Panc1 (cell line): ENCODE measurements around the gene RP9. TPM values are rescaled to one million over a fixed set of nuclear protein-coding genes. Genes with fewer than 3 reads are reported as not detected.

Experiments
- ATAC-seq: fragments of 200-7000 bp; cut with Tn5 transposase; 2 replicates; pipeline ENCODE4 v1.9.1; 2020; ENCODE audit warnings: mild to moderate bottlenecking, moderate library complexity
- BruUV-seq: library from RNA; stranded (reverse); fragments of 400-500 nt; replicated peaks from 2 replicates; lab custom pipeline; 2021; lab: Mats Ljungman, UMichigan
- CTCF ChIA-PET: fragments of 300-600 bp; sonication (Branson Sonifier 250); formaldehyde crosslinking; loops from one replicate; lab custom pipeline; 2022; ENCODE audit warnings: antibody characterized with exemption; lab: Charles Lee
- POLR2A ChIA-PET: fragments of 300-600 bp; sonication (Branson Sonifier 250); formaldehyde crosslinking; loops from one replicate; lab custom pipeline; 2022; ENCODE audit warnings: antibody characterized with exemption; lab: Charles Lee
- DNase-seq: peaks from one replicate; pipeline ENCODE4 v3.0.0-alpha.2; 2010; ENCODE audit warnings: low read depth, low spot score
- H3K27ac ChIP-seq: 2 replicates; pipeline ENCODE4 v1.5.1; 2011; ENCODE audit warnings: mild to moderate bottlenecking, low read length, inconsistent platforms
- H3K27me3 ChIP-seq: fragments of 200-500 bp; sonication (Bioruptor generic); 2 replicates; pipeline ENCODE4 v1.6.0; 2014; ENCODE audit warnings: low read length, inconsistent platforms; ENCODE audit not compliant: control insufficient read depth, insufficient read depth
- H3K36me3 ChIP-seq: fragments of 200-500 bp; sonication (Bioruptor generic); 2 replicates; pipeline ENCODE4 v1.5.1; 2014; ENCODE audit warnings: inconsistent platforms, mild to moderate bottlenecking, low read length, moderate library complexity; ENCODE audit not compliant: control insufficient read depth, insufficient read depth
- H3K4me1 ChIP-seq: 2 replicates; pipeline ENCODE4 v1.5.1; 2011; ENCODE audit warnings: inconsistent platforms, mild to moderate bottlenecking, low read length, moderate library complexity; ENCODE audit not compliant: control insufficient read depth, insufficient read depth
- H3K4me3 ChIP-seq, 2 experiments: 2 replicates each; pipeline ENCODE4 v1.5.1; 2011 to 2012; ENCODE audit warnings: low read depth in 2 of 2, low read length in 2 of 2, mild to moderate bottlenecking in 2 of 2, inconsistent platforms in 1 of 2, moderate library complexity in 1 of 2
- H3K9me3 ChIP-seq: fragments of 200-500 bp; sonication (Bioruptor generic); 2 replicates; pipeline ENCODE4 v1.5.1; 2014; ENCODE audit warnings: low read depth, mild to moderate bottlenecking, inconsistent platforms, low read length, moderate library complexity; ENCODE audit not compliant: control insufficient read depth, insufficient read depth
- POLR2AphosphoS5 ChIP-seq: IDR thresholded peaks from 2 replicates; pipeline ENCODE4 v1.6.1; 2012; ENCODE audit warnings: mild to moderate bottlenecking, low read depth, low read length, moderate library complexity
- REST ChIP-seq, 2 experiments: IDR thresholded peaks; 2 replicates each; pipeline ENCODE4 v1.6.1; 2011 to 2012; ENCODE audit warnings: low read depth in 2 of 2, control low read depth in 1 of 2, low read length in 1 of 2, mild to moderate bottlenecking in 1 of 2, moderate library complexity in 1 of 2; ENCODE audit not compliant: insufficient read depth in 1 of 2
- SIN3A ChIP-seq: IDR thresholded peaks from 2 replicates; pipeline ENCODE4 v1.6.1; 2012; ENCODE audit warnings: low read depth, mild to moderate bottlenecking, low read length, moderate library complexity, borderline replicate concordance; ENCODE audit not compliant: insufficient read depth
- TCF7L2 ChIP-seq: IDR thresholded peaks from 2 replicates; pipeline ENCODE4 v1.6.1; 2011; ENCODE audit warnings: mild to moderate bottlenecking, low read depth, low read length, inconsistent platforms
- in situ Hi-C: cut with HindIII; loops from 2 replicates; pipeline ENCODE4 v1.10.0; 2016; ENCODE audit warnings: low sequenced_read_pairs, low pct_unique_long_range_greater_than_20kb
- intact Hi-C: fragments of 100-400 bp; cut with micrococcal nuclease; formaldehyde crosslinking; loops from one replicate; pipeline ENCODE4 v1.10.0; 2022; ENCODE audit not compliant: unreplicated experiment
- total RNA-seq: library from RNA; stranded (reverse); gene quantifications from one replicate; pipeline ENCODE4 v1.2.1, GENCODE V29; 2021; ENCODE audit not compliant: unreplicated experiment
- TF ChIP-seq, protein P1 (sequence below): fragments of 450-650 bp; IDR thresholded peaks from 2 replicates; pipeline ENCODE4 v1.5.1; 2017; ENCODE audit warnings: mild to moderate bottlenecking

RP9 gene
- total RNA-seq, 1 experiment from 2014 or later, result 22.1 TPM

DNA sequence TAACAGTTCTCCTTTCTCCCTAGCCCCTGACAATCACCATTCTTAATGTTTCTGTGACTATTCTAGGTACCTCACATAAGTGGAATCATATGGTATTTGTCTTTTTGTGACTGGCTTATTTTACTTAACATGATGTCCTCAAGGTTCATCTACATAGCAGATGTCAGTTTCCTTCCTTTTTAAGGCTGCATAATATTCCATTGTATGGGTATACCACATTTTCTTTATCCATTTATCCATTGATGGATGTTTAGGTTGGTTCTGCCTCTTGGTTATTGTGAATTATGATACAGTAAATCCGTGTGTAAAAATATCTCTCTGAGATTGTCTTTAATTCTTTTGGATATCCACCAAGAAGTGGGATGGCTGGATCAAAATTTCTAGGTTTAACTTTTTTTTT is 33.4 kb upstream of the RP9 start:
- in situ Hi-C loops (no loop called here), intact Hi-C loops (no loop called here)
- Histone ChIP-seq H3K36me3 (no peaks in the 10 kb centered on the region), H3K9me3 (no peaks in the 10 kb centered on the region), H3K4me1 (no peaks in the 10 kb centered on the region), H3K4me3 (no peak overlapping the region), H3K27me3 (no peaks in the 10 kb centered on the region), H3K27ac (no peak overlapping the region)
- POLR2A ChIA-PET, result no interaction called here
- no peak for DNase-seq
- BruUV-seq, result no TSS peak
- ATAC-seq, result no peak
- TF ChIP-seq REST (IDR thresholded peaks at IDR 0.05; ENCODE audit: insufficient read depth in 1 of 2, low read depth in 2 of 2, low read length in 1 of 2) (no peak), SIN3A (no peak), POLR2AphosphoS5 (no peak), TCF7L2 (no peak)
- TF ChIP-seq, protein P1, sequence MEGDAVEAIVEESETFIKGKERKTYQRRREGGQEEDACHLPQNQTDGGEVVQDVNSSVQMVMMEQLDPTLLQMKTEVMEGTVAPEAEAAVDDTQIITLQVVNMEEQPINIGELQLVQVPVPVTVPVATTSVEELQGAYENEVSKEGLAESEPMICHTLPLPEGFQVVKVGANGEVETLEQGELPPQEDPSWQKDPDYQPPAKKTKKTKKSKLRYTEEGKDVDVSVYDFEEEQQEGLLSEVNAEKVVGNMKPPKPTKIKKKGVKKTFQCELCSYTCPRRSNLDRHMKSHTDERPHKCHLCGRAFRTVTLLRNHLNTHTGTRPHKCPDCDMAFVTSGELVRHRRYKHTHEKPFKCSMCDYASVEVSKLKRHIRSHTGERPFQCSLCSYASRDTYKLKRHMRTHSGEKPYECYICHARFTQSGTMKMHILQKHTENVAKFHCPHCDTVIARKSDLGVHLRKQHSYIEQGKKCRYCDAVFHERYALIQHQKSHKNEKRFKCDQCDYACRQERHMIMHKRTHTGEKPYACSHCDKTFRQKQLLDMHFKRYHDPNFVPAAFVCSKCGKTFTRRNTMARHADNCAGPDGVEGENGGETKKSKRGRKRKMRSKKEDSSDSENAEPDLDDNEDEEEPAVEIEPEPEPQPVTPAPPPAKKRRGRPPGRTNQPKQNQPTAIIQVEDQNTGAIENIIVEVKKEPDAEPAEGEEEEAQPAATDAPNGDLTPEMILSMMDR, result no peak
- CTCF ChIA-PET, result no interaction called here

DNA sequence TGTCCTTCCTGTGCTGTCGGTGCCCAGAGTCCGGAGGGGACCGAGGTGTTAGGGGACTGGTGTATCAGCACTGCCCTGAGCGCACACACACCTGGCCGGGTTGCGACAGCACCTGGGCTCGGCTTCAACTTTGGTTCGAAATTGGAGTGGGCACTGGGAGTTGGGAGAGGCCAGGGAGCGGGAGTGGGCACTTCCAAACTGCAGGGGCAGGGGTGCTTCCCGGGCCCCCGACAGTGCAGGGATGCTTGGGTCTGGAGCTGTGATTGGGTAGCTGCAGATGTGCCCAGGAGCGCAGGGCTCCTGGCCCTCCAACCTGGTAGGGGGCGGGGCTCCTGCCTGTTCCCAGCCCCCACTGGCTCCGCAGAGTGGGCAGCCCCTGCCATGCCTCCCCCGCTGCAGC is 27.9 kb upstream of the RP9 start:
- BruUV-seq, result no TSS peak
- no peaks in the 10 kb centered on the region for H3K36me3 ChIP-seq
- ATAC-seq (no peak), DNase-seq (no peak)
- POLR2A ChIA-PET, result no interaction called here
- TF ChIP-seq, protein P1, result no peak
- TF ChIP-seq SIN3A (no peak), TCF7L2 (no peak), POLR2AphosphoS5 (no peak), REST (IDR thresholded peaks at IDR 0.05; ENCODE audit: insufficient read depth in 1 of 2, low read depth in 2 of 2, low read length in 1 of 2) (no peak)
- CTCF ChIA-PET, result no interaction called here
- intact Hi-C loops (no loop called here), in situ Hi-C loops (no loop called here)
- H3K27ac ChIP-seq, result no peak overlapping the region
- no peaks in the 10 kb centered on the region for H3K9me3 ChIP-seq
- no peaks in the 10 kb centered on the region for H3K4me1 ChIP-seq
- H3K4me3 ChIP-seq, result no peak overlapping the region
- no peaks in the 10 kb centered on the region; the same call in 1 of the 2 replicates for H3K27me3 ChIP-seq
